Testis (tissue), 5 donors: ENCODE data around the gene OR2AG2. TPM values are rescaled to one million over a fixed set of nuclear protein-coding genes. Genes with fewer than 3 reads are reported as not detected.
A peak's percentile ranks its signal among the peaks of the same experiment; 100 is the strongest.

Experiments
- DNase-seq: peaks from one replicate; pipeline ENCODE4 v3.0.0-alpha.2; 2019
- H3K27ac ChIP-seq, 2 donors: fragments of 200-600 bp; sonication (generic); one replicate each; pipeline ENCODE4 v1.5.1; 2019
- H3K27me3 ChIP-seq: fragments of 200-600 bp; sonication (generic); one replicate; pipeline ENCODE4 v1.5.1; 2019
- H3K36me3 ChIP-seq: fragments of 200-600 bp; sonication (generic); one replicate; pipeline ENCODE4 v1.5.1; 2017; ENCODE audit warnings: low read depth; ENCODE audit errors: missing control alignments
- H3K4me1 ChIP-seq: fragments of 200-600 bp; sonication (generic); one replicate; pipeline ENCODE4 v1.5.1; 2019
- H3K4me3 ChIP-seq, 2 donors: fragments of 200-600 bp; sonication (generic); one replicate each; pipeline ENCODE4 v1.5.1; 2017 to 2019
- H3K9me3 ChIP-seq: fragments of 200-600 bp; sonication (generic); one replicate; pipeline ENCODE4 v1.5.1; 2017
- POLR2A ChIP-seq: fragments of 450-650 bp; IDR thresholded peaks from one replicate; pipeline ENCODE4 v1.6.1; 2017; ENCODE audit warnings: antibody characterized with exemption, mild to moderate bottlenecking, moderate library complexity
- WGBS, 2 donors: methylation state at CpG; one replicate each; pipeline ENCODE4 v1.1.5; 2018; 5-methylcytosine and 5-hydroxymethylcytosine counted together
- intact Hi-C: fragments of 100-400 bp; cut with DNase I; formaldehyde crosslinking; loops from one replicate; pipeline ENCODE4 v1.15.1; 2023; ENCODE audit warnings: low total_unique reads
- long read RNA-seq, 2 donors: transcript quantifications; one replicate each; lab custom pipeline, GENCODE V29; 2026
- polyA plus RNA-seq: library from polyadenylated mRNA; stranded (reverse); fragments of 350-450 nt; fragmentation: Illumina TruSeq; extraction: RNeasy Lipid Tissue Mini Kit (QIAGEN cat#74804); gene quantifications from one replicate; pipeline ENCODE4 v1.2.3, GENCODE V29; 2014; ENCODE audit warnings: low read depth, low replicate concordance; ENCODE audit not compliant: insufficient read depth
- total RNA-seq, 2 donors: library from RNA; depleted of rRNA; stranded (reverse); fragments of >200 nt; gene quantifications; one replicate each; pipeline ENCODE4 v1.2.3, GENCODE V29; 2016
- TF ChIP-seq, protein P1 (sequence below), 3 experiments: fragments of 450-650 bp in 2 of 3; fragments of 200-600 bp in 1 of 3; sonication (generic) in 1 of 3; IDR thresholded peaks; one replicate each; pipeline ENCODE4 v1.5.1; 2016 to 2019; ENCODE audit warnings: antibody characterized with exemption in 3 of 3, mild to moderate bottlenecking in 2 of 3, moderate library complexity in 1 of 3

The OR2AG2 gene, protein sequence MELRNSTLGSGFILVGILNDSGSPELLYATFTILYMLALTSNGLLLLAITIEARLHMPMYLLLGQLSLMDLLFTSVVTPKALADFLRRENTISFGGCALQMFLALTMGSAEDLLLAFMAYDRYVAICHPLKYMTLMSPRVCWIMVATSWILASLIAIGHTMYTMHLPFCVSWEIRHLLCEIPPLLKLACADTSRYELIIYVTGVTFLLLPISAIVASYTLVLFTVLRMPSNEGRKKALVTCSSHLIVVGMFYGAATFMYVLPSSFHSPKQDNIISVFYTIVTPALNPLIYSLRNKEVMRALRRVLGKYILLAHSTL
- total RNA-seq = 1 to 10 TPM; 1.8 to 2.8 TPM
- polyA plus RNA-seq = 0.30 TPM
- long read RNA-seq, donor 1 = 0 reads
- long read RNA-seq, donor 2 = 0 reads

DNA sequence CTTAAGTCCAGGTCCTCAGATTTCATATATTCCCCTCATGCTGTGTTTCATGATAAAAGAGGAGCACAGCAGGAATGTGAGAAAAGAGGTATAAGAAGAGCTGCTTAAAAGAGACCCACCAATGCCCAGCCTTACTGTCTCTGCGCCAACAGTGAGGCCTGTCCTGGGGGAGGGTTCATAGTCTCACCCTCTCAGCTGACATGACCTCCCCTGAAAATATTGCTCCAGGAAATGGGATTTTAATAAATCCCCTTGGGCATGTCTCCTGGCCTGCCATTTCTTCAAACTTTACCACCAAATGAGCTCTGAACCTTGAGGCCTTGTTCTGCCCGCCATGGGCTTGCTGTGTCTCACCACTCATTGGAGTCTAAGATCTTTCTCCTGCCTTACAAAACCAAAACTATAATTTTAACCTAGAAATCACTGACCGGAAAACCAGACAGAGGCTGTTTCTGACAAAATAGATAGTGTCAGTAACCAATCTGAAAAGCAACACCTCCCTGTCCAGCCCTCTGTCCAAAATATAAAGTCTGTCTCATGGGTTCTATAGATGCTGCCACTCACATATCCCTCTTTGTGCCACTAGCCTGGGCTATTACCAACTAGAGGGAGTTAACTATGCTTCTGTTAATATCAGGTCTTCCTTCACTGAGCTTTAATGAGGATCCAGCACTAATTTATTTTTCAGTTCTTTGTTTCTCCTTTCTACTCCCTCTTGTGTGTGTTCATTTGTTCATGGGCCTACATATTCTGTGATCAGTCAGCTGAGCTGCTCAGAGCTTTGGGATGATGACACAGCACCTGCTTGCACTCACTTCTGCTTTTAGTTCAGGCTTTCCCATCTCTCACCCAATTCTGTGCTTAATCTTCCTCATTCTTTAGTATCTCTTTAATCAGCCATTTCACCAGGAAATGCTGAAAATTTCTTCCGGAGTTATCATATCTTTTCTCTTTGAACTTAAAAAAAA is at the start of gene OR2AG2:
OR2AG2 (minus strand) TSS at position 51 of the 968 bp plus-strand sequence. CDS start 3,019 bp downstream, outside the sequence.
- Histone ChIP-seq H3K4me3 (no peak within 1 kb of the TSS), H3K27me3 (no peaks in the 10 kb centered on the region), H3K36me3 (no peaks in the 10 kb centered on the region), H3K4me1 (no peaks in the 10 kb centered on the region), H3K27ac (no peak within 1 kb of the TSS), H3K9me3 (no peaks in the 10 kb centered on the region)
- peak; percentile 17 for DNase-seq
- TF ChIP-seq, protein P1, sequence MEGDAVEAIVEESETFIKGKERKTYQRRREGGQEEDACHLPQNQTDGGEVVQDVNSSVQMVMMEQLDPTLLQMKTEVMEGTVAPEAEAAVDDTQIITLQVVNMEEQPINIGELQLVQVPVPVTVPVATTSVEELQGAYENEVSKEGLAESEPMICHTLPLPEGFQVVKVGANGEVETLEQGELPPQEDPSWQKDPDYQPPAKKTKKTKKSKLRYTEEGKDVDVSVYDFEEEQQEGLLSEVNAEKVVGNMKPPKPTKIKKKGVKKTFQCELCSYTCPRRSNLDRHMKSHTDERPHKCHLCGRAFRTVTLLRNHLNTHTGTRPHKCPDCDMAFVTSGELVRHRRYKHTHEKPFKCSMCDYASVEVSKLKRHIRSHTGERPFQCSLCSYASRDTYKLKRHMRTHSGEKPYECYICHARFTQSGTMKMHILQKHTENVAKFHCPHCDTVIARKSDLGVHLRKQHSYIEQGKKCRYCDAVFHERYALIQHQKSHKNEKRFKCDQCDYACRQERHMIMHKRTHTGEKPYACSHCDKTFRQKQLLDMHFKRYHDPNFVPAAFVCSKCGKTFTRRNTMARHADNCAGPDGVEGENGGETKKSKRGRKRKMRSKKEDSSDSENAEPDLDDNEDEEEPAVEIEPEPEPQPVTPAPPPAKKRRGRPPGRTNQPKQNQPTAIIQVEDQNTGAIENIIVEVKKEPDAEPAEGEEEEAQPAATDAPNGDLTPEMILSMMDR (IDR thresholded peaks at IDR 0.05) = no peak
- TF ChIP-seq POLR2A = no peak
- intact Hi-C loops = no loop called here
- WGBS, 2 donors = 62 to 89% methylated on average over 3 to 4 of the region's 4 CpGs

DNA sequence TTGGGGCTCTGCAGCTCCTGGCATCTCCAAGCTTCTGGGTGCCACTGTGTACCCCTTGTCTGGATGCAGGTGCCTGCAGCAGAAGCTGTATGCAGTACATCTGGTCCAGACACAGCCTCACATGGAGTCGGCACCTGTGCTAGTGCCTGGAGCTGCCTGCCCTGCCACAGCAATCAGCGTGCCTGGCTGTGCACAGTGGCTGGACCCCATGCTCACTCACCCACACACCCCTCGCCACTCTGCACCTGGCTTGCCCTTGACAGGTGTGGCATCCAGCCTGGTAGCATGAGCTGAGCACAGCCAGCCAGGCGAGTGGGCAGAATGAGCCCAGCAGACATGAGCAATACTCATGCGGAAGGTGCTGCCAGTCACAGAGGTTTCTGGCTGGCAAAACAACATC is 47.2 kb upstream of the OR2AG2 start:
- H3K36me3 ChIP-seq = no peaks in the 10 kb centered on the region
- H3K4me1 ChIP-seq = no peaks in the 10 kb centered on the region
- intact Hi-C loops = no loop called here
- H3K27me3 ChIP-seq = no peaks in the 10 kb centered on the region
- H3K9me3 ChIP-seq = no peaks in the 10 kb centered on the region
- DNase-seq = no peak
- H3K27ac ChIP-seq = no peak overlapping the region
- no peak overlapping the region for H3K4me3 ChIP-seq
- WGBS, 2 donors = 91 to 100% methylated on average over 4 to 5 of the region's 5 CpGs
- TF ChIP-seq POLR2A = no peak
- TF ChIP-seq, protein P1 (IDR thresholded peaks at IDR 0.05) = no peak

DNA sequence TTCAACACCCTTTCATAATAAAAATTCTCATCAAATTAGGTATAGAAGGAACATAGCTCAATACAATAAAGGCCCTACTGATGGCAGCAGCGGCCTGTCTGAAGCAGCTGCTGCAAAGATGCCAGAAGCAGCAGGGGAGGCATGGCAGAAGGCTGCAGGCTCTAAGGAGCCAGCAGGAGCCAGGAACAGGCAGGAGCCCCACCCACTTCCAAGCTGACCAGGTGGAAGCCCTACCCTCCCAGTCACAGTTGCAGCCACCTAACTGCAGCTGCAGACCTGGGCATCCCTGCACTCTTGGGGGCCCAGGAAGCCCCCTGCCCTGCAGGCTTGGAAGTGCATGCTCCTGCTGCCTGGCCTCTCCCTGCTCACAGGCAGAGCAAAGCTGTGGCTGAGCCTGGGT is 45.9 kb upstream of the OR2AG2 start:
- no peak overlapping the region for H3K4me3 ChIP-seq
- no peaks in the 10 kb centered on the region for H3K4me1 ChIP-seq
- H3K9me3 ChIP-seq = no peaks in the 10 kb centered on the region
- intact Hi-C loops = no loop called here
- WGBS, 2 donors = 77 to 80% methylated on average over 1 of the region's 1 CpG
- DNase-seq = no peak
- no peak overlapping the region for H3K27ac ChIP-seq
- H3K27me3 ChIP-seq = no peaks in the 10 kb centered on the region
- no peak for TF ChIP-seq POLR2A
- TF ChIP-seq, protein P1 (IDR thresholded peaks at IDR 0.05) = no peak
- H3K36me3 ChIP-seq = no peaks in the 10 kb centered on the region

DNA sequence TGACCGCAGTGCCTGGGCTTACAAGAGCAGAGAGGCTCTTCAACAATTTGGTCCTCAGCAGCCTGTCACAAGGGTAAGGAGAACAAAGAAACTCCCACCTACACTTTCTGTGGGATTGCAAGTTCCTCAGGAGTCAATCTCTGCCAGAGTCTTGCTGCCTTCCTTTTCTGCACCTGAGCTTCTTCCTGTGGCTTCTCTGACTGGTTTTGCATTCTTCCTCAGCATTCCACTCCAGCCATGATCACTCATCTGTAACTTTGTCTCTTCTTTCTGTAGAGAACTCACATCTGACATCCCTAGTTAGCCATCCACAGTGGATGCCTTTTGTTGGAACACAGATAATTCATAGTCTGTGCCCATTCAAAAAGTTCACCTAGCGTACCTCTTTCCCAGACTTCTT is 41.9 kb upstream of the OR2AG2 start:
- no peak overlapping the region for H3K27ac ChIP-seq
- H3K4me3 ChIP-seq = no peak overlapping the region
- H3K36me3 ChIP-seq = no peaks in the 10 kb centered on the region
- no peaks in the 10 kb centered on the region for H3K4me1 ChIP-seq
- H3K27me3 ChIP-seq = no peaks in the 10 kb centered on the region
- WGBS, 2 donors = 68 to 84% methylated on average over 2 of the region's 2 CpGs
- DNase-seq = no peak
- TF ChIP-seq, protein P1 (IDR thresholded peaks at IDR 0.05) = no peak
- no peak for TF ChIP-seq POLR2A
- intact Hi-C loops = no loop called here
- no peaks in the 10 kb centered on the region for H3K9me3 ChIP-seq
